H1 (cell line): ENCODE data around the gene RAB39B. TPM values are rescaled to one million over a fixed set of nuclear protein-coding genes. Genes with fewer than 3 reads are reported as not detected.

Source experiments
- BACH1 ChIP-seq: IDR thresholded peaks from 2 replicates; pipeline ENCODE4 v1.6.1; 2012; ENCODE audit warnings: low read length, improper control_type of control experiment
- KDM5A ChIP-seq: fragments of 200-600 bp; IDR thresholded peaks from 2 replicates; pipeline ENCODE4 v1.7.1; 2012; ENCODE audit warnings: mild to moderate bottlenecking, low read length, inconsistent platforms, mixed read lengths
- SP2 ChIP-seq: IDR thresholded peaks from 2 replicates; pipeline ENCODE4 v1.6.1; 2012; ENCODE audit warnings: mild to moderate bottlenecking, low read length, inconsistent platforms
- YY1 ChIP-seq: IDR thresholded peaks from 2 replicates; pipeline ENCODE4 v1.6.1; 2011; ENCODE audit warnings: low read depth, mild to moderate bottlenecking, low read length
- polyA plus RNA-seq, 7 experiments: library from polyadenylated mRNA; depleted of rRNA in 3 of 7; stranded (reverse) in 5 of 7; unstranded in 2 of 7; fragments of >200 nt in 5 of 7; fragments of 200-250 nt in 2 of 7; gene quantifications; 1 replicate in 5 of 7; 2 replicates in 1 of 7; 4 replicates in 1 of 7; pipeline versions ENCODE4 v1.2.1 to v1.2.3, GENCODE V29; 2011 to 2013; ENCODE audit warnings: missing spikeins in 2 of 7, mixed read lengths in 2 of 7
- total RNA-seq: library from RNA; stranded (reverse); fragmentation: NEBNext Ultra II Directional; extraction: Animal tissue kit (Norgen Biotek cat#: 25700); gene quantifications from 2 replicates; pipeline ENCODE4 v1.2.1, GENCODE V29; 2021

RAB39B gene
- total and polyA plus RNA-seq, 2 of the 8 experiments (the other 6 are each of a cell fraction or from before 2014, with no cell fraction given) = 3.1 to 9.3 TPM

DNA sequence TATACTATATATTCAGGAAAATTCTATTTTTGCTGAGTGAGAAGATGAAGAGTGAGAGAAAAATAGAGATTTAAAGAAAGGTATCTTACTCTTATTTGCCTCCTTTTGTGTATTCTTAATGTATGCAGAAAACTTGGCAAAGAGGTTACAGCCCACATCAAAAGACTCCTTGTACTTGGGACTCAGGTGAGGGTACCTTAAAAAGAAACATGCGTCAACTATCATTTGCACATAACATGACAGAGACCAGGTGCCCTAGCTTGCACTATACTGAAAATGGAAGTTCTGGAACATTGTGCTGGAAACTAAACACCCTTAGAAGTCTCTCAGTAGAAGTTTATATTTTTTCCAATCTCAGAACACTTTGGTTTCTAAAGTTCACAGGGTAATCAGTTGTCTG is 15.6 kb upstream of the RAB39B start (continued):
- TF ChIP-seq YY1 (no peak), BACH1 (no peak), KDM5A (no peak), SP2 (no peak)
